HepG2 (cell line): Measurements from ENCODE around the gene SYT11. TPM values are rescaled to one million over a fixed set of nuclear protein-coding genes. Genes with fewer than 3 reads are reported as not detected.

Experiments
- ATAC-seq: fragments of 200-7000 bp; cut with Tn5 transposase; 3 replicates; pipeline ENCODE4 v1.9.1; 2020; ENCODE audit warnings: mild to moderate bottlenecking, moderate library complexity
- BruUV-seq: library from RNA; stranded (reverse); fragments of 400-500 nt; replicated peaks from 2 replicates; lab custom pipeline; 2021; lab: Mats Ljungman, UMichigan
- CTCF ChIA-PET: fragments of 300-600 bp; formaldehyde crosslinking; extraction: SDS; loops from one replicate; lab custom pipeline; 2021; ENCODE audit warnings: low total read pairs, inconsistent platforms, low intra/inter-chr PET ratio; lab: Yijun Ruan, JAX
- POLR2A ChIA-PET: fragments of 350-600 bp; sonication (Branson Sonifier 250); formaldehyde crosslinking; loops from one replicate; lab custom pipeline; 2020; ENCODE audit warnings: antibody characterized with exemption, inconsistent platforms; lab: Yijun Ruan, JAX
- DNase-seq: peaks from one replicate; pipeline ENCODE4 v3.0.0-alpha.2; 2015; ENCODE audit warnings: low spot score
- FAIRE-seq: peaks from 3 replicates; lab custom pipeline; 2011; peaks lifted over from hg19 to GRCh38; lab: Jason Lieb, UNC
- H2AFZ ChIP-seq: one replicate; pipeline ENCODE4 v1.6.1; 2011; ENCODE audit warnings: low read length, inconsistent platforms
- H3K27ac ChIP-seq: fragments of 300-600 bp; 3 replicates; pipeline ENCODE4 v1.8.0; 2011; ENCODE audit warnings: mixed run types, mild to moderate bottlenecking, mixed read lengths, low read length, inconsistent platforms; ENCODE audit not compliant: insufficient read depth; ENCODE audit errors: extremely low read length
- H3K27me3 ChIP-seq, 2 experiments: fragments of 200-600 bp in 1 of 2; 2 replicates in 1 of 2; 3 replicates in 1 of 2; pipeline versions ENCODE4 v1.6.0 to v1.8.0; 2011; ENCODE audit warnings: low read length in 2 of 2, mild to moderate bottlenecking in 2 of 2, moderate library complexity in 2 of 2, inconsistent platforms in 1 of 2; ENCODE audit not compliant: insufficient read depth in 2 of 2, control insufficient read depth in 1 of 2
- H3K36me3 ChIP-seq, 2 experiments: fragments of 200-600 bp in 1 of 2; replicated peaks in 1 of 2; 2 replicates in 1 of 2; 3 replicates in 1 of 2; pipeline versions ENCODE4 v1.5.1 to v1.8.0; 2011; ENCODE audit warnings: low read length in 2 of 2, inconsistent platforms in 1 of 2; ENCODE audit not compliant: insufficient read depth in 2 of 2, control insufficient read depth in 1 of 2
- H3K4me1 ChIP-seq: 2 replicates; pipeline ENCODE4 v1.5.1; 2012; ENCODE audit warnings: low read length, inconsistent platforms; ENCODE audit not compliant: insufficient read depth
- H3K4me2 ChIP-seq: 2 replicates; pipeline ENCODE4 v1.6.0; 2011; ENCODE audit warnings: low read depth, low read length, inconsistent platforms
- H3K4me3 ChIP-seq, 3 experiments: fragments of 200-600 bp in 1 of 3; sonication (generic), shearing (Covaris generic) in 1 of 3; replicated peaks in 1 of 3; 2 replicates each; pipeline ENCODE4 v1.5.1; 2011 to 2016; ENCODE audit warnings: low read length in 3 of 3, inconsistent platforms in 2 of 3, low read depth in 2 of 3, mild to moderate bottlenecking in 2 of 3, control low read depth in 1 of 3, mixed read lengths in 1 of 3; ENCODE audit not compliant: insufficient read depth in 1 of 3
- H3K79me2 ChIP-seq: one replicate; pipeline ENCODE4 v1.6.1; 2011; ENCODE audit warnings: low read length, inconsistent platforms; ENCODE audit not compliant: insufficient read depth
- H3K9ac ChIP-seq: 2 replicates; pipeline ENCODE4 v1.6.0; 2011; ENCODE audit warnings: mild to moderate bottlenecking, low read depth, low read length, inconsistent platforms; ENCODE audit not compliant: insufficient read depth
- H3K9me3 ChIP-seq: 2 replicates; pipeline ENCODE4 v1.5.1; 2012; ENCODE audit warnings: mild to moderate bottlenecking, low read length
- H4K20me1 ChIP-seq: 2 replicates; pipeline ENCODE4 v1.6.0; 2011; ENCODE audit warnings: inconsistent platforms, mild to moderate bottlenecking, low read length, moderate library complexity; ENCODE audit not compliant: insufficient read depth
- FOSL2 ChIP-seq: sonication (generic); formaldehyde crosslinking; IDR thresholded peaks from 2 replicates; pipeline ENCODE4 v1.4.0; 2020; ENCODE audit warnings: missing genetic modification reagents
- RARG ChIP-seq: sonication (generic); formaldehyde crosslinking; IDR thresholded peaks from 2 replicates; pipeline ENCODE4 v1.4.0; 2020; ENCODE audit warnings: low read depth, mild to moderate bottlenecking, missing genetic modification reagents
- SIX1 ChIP-seq: sonication (generic); formaldehyde crosslinking; IDR thresholded peaks from 2 replicates; pipeline ENCODE4 v1.4.0; 2020; ENCODE audit warnings: missing genetic modification reagents, borderline replicate concordance
- WGBS: methylation state at CpG from one replicate; pipeline ENCODE4 v1.1.6; 2017; ENCODE audit warnings: low lambda C conversion rate; 5-methylcytosine and 5-hydroxymethylcytosine counted together
- in situ Hi-C: cut with HindIII; loops from 2 replicates; pipeline ENCODE4 v1.10.0; 2017; ENCODE audit warnings: low pct_unique_long_range_greater_than_20kb; ENCODE audit not compliant: extremely low pct_ligation_motif_present
- intact Hi-C: fragments of 100-400 bp; cut with micrococcal nuclease; formaldehyde crosslinking; loops from one replicate; pipeline ENCODE4 v1.10.0; 2022; ENCODE audit not compliant: unreplicated experiment
- polyA plus RNA-seq, 8 experiments: library from polyadenylated mRNA; depleted of rRNA in 3 of 8; stranded (reverse) in 7 of 8; unstranded in 1 of 8; fragments of >200 nt; fragmentation: Illumina TruSeq in 4 of 8; extraction: Trizol in 4 of 8; gene quantifications; 2 replicates each; pipeline versions ENCODE4 v1.2.1 to v1.2.3, GENCODE V29; 2011 to 2016; ENCODE audit warnings: low read depth in 4 of 8, missing spikeins in 1 of 8, mixed read lengths in 1 of 8; ENCODE audit not compliant: insufficient read depth in 1 of 8
- total RNA-seq, 5 experiments: library from RNA; depleted of rRNA; stranded (reverse); fragments of >200 nt; fragmentation: Illumina TruSeq; extraction: Trizol; gene quantifications; 2 replicates each; pipeline ENCODE4 v1.2.3, GENCODE V29; 2016; ENCODE audit warnings: low read depth in 1 of 5
- TF ChIP-seq, protein P1 (sequence below): sonication (generic); formaldehyde crosslinking; IDR thresholded peaks from 2 replicates; pipeline ENCODE4 v1.5.0; 2020; ENCODE audit warnings: mild to moderate bottlenecking, missing genetic modification reagents, borderline replicate concordance
- TF ChIP-seq, protein P2 (sequence below): IDR thresholded peaks from 2 replicates; pipeline ENCODE4 v1.4.0; 2020; ENCODE audit warnings: mild to moderate bottlenecking, missing genetic modification reagents
- TF ChIP-seq, protein P3 (sequence below): sonication (generic); formaldehyde crosslinking; IDR thresholded peaks from 2 replicates; pipeline ENCODE4 v1.5.0; 2020; ENCODE audit warnings: missing genetic modification reagents
- TF ChIP-seq, protein P4 (sequence below): sonication (generic); formaldehyde crosslinking; IDR thresholded peaks from 2 replicates; pipeline ENCODE4 v1.8.1; 2023; ENCODE audit warnings: mild to moderate bottlenecking, missing genetic modification reagents
- TF ChIP-seq, protein P5 (sequence below): sonication (generic); formaldehyde crosslinking; conservative IDR thresholded peaks from 2 replicates; pipeline ENCODE4 v1.4.0; 2020; ENCODE audit warnings: missing genetic modification reagents

SYT11 gene
- total and polyA plus RNA-seq, 2 of the 13 experiments (the other 11 are each of a cell fraction or from before 2014, with no cell fraction given) = 0.22 to 0.59 TPM

DNA sequence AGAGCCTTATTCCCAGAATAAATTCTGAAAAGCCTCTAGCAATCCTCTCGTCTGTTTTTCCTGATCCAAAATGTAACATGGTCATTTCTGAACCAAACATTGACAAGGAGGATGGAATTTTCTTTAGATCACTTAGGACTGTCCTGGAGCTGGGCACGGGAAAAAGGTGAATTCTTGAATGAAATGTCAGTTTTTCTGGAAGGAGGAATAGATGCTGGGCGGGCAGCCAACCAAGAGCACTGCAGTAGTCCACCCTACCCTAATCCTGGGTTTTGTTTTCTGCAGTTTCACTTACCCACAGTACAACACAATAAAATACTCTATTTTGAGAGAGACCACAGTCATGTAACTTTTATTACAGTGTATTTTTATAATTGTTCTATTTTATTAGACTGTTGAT, 30.9 kb downstream of the SYT11 start (continued):
- TF ChIP-seq, protein P1, sequence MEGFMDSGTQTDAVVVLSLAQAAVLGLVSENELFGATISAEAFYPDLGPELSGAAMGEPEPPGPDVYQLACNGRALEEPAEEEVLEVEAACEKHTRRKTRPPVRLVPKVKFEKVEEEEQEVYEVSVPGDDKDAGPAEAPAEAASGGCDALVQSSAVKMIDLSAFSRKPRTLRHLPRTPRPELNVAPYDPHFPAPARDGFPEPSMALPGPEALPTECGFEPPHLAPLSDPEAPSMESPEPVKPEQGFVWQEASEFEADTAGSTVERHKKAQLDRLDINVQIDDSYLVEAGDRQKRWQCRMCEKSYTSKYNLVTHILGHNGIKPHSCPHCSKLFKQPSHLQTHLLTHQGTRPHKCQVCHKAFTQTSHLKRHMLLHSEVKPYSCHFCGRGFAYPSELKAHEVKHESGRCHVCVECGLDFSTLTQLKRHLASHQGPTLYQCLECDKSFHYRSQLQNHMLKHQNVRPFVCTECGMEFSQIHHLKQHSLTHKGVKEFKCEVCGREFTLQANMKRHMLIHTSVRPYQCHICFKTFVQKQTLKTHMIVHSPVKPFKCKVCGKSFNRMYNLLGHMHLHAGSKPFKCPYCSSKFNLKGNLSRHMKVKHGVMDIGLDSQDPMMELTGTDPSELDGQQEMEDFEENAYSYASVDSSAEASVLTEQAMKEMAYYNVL (CRISPR knock-in tag) = no peak
- TF ChIP-seq, protein P2, sequence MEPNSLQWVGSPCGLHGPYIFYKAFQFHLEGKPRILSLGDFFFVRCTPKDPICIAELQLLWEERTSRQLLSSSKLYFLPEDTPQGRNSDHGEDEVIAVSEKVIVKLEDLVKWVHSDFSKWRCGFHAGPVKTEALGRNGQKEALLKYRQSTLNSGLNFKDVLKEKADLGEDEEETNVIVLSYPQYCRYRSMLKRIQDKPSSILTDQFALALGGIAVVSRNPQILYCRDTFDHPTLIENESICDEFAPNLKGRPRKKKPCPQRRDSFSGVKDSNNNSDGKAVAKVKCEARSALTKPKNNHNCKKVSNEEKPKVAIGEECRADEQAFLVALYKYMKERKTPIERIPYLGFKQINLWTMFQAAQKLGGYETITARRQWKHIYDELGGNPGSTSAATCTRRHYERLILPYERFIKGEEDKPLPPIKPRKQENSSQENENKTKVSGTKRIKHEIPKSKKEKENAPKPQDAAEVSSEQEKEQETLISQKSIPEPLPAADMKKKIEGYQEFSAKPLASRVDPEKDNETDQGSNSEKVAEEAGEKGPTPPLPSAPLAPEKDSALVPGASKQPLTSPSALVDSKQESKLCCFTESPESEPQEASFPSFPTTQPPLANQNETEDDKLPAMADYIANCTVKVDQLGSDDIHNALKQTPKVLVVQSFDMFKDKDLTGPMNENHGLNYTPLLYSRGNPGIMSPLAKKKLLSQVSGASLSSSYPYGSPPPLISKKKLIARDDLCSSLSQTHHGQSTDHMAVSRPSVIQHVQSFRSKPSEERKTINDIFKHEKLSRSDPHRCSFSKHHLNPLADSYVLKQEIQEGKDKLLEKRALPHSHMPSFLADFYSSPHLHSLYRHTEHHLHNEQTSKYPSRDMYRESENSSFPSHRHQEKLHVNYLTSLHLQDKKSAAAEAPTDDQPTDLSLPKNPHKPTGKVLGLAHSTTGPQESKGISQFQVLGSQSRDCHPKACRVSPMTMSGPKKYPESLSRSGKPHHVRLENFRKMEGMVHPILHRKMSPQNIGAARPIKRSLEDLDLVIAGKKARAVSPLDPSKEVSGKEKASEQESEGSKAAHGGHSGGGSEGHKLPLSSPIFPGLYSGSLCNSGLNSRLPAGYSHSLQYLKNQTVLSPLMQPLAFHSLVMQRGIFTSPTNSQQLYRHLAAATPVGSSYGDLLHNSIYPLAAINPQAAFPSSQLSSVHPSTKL (CRISPR knock-in tag) = no peak
- TF ChIP-seq RARG (CRISPR knock-in tag) = no peak
- TF ChIP-seq, protein P3, sequence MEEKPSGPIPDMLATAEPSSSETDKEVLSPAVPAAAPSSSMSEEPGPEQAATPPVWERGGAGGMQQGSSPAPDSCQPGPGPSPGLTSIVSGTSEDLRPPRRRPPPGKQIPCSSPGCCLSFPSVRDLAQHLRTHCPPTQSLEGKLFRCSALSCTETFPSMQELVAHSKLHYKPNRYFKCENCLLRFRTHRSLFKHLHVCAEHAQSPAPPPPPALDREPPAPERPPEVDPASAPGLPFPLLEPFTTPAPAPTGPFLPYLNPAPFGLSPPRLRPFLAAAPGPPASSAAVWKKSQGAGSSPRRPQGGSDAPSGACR (CRISPR knock-in tag) = no peak

DNA sequence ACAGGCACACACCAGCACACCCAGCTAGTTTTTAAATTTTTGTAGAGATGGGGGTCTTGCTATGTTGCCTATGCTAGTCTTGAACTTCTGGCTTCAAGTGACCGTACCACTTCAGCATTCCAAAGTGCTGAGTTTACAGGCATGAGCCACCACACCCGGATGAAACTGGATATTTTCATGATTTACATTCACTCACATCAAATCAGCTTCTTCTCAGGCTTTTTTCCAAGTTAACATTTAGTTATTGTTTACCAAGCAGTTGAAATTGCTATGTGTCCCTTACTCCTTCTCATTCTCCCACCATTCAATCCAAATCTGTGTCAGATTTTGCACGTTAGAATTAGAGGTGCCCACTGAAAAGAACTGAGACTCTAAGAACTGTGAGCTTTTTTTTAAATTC, 33.4 kb downstream of the SYT11 start:
- Histone ChIP-seq H3K36me3 (no peaks in the 10 kb centered on the region), H3K9ac (peak overlapping the region; percentile 14; the same call in 1 of the 2 replicates), H3K9me3 (no peaks in the 10 kb centered on the region), H2AFZ (no peak overlapping the region), H4K20me1 (no peaks in the 10 kb centered on the region), H3K27me3 (no peaks in the 10 kb centered on the region), H3K4me1 (peaks cover 38% of the 10 kb centered on the region), H3K27ac (peak overlapping the region; percentile 49), H3K79me2 (no peaks in the 10 kb centered on the region), H3K4me3 (no peak overlapping the region; a peak in 1 of 6 replicates), H3K4me2 (peak overlapping the region; percentile 22)
- CTCF ChIA-PET = no interaction called here
- POLR2A ChIA-PET = interaction anchor here (1.7 kb wide), 1 partner anchor 34 kb away, joined by 11 read pairs; the partner anchor contains the start of gene SYT11
- TF ChIP-seq, protein P4, sequence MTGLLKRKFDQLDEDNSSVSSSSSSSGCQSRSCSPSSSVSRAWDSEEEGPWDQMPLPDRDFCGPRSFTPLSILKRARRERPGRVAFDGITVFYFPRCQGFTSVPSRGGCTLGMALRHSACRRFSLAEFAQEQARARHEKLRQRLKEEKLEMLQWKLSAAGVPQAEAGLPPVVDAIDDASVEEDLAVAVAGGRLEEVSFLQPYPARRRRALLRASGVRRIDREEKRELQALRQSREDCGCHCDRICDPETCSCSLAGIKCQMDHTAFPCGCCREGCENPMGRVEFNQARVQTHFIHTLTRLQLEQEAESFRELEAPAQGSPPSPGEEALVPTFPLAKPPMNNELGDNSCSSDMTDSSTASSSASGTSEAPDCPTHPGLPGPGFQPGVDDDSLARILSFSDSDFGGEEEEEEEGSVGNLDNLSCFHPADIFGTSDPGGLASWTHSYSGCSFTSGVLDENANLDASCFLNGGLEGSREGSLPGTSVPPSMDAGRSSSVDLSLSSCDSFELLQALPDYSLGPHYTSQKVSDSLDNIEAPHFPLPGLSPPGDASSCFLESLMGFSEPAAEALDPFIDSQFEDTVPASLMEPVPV (CRISPR knock-in tag) = no peak
- TF ChIP-seq SIX1 (CRISPR knock-in tag) = no peak
- TF ChIP-seq FOSL2 (CRISPR knock-in tag) = peak; percentile 55
- TF ChIP-seq, protein P5, sequence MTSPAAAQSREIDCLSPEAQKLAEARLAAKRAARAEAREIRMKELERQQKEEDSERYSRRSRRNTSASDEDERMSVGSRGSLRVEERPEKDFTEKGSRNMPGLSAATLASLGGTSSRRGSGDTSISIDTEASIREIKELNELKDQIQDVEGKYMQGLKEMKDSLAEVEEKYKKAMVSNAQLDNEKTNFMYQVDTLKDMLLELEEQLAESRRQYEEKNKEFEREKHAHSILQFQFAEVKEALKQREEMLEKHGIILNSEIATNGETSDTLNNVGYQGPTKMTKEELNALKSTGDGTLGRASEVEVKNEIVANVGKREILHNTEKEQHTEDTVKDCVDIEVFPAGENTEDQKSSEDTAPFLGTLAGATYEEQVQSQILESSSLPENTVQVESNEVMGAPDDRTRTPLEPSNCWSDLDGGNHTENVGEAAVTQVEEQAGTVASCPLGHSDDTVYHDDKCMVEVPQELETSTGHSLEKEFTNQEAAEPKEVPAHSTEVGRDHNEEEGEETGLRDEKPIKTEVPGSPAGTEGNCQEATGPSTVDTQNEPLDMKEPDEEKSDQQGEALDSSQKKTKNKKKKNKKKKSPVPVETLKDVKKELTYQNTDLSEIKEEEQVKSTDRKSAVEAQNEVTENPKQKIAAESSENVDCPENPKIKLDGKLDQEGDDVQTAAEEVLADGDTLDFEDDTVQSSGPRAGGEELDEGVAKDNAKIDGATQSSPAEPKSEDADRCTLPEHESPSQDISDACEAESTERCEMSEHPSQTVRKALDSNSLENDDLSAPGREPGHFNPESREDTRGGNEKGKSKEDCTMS (CRISPR knock-in tag) = no peak
- in situ Hi-C loops = no loop called here
- FAIRE-seq (no peak), ATAC-seq (no peak), DNase-seq (no peak)
- 6% methylated on average over 3 of the region's 3 CpGs for whole genome bisulfite sequencing
- no TSS peak for BruUV-seq
- intact Hi-C loops = loop anchor here (10.0 kb wide), 1 partner anchor 1522 kb away; no protein-coding TSS in a partner anchor
